GM12878 (cell line): ENCODE measurements around the gene RPP40.

Source experiments
- CBFB ChIP-seq: IDR thresholded peaks from 2 replicates; pipeline ENCODE4 v1.6.1; 2016; ENCODE audit warnings: antibody characterized with exemption, low read depth
- CTCF ChIP-seq, 3 experiments: IDR thresholded peaks in 2 of 3; conservative IDR thresholded peaks in 1 of 3; 2 replicates each; pipeline ENCODE4 v1.5.1; 2011; ENCODE audit warnings: low read depth in 3 of 3, low read length in 3 of 3, mild to moderate bottlenecking in 3 of 3, control low read depth in 2 of 3, moderate library complexity in 2 of 3, inconsistent platforms in 1 of 3, mixed read lengths in 1 of 3; ENCODE audit not compliant: control insufficient read depth in 2 of 3, insufficient read depth in 1 of 3; ENCODE audit errors: extremely low read depth in 1 of 3
- KDM1A ChIP-seq: fragments of 200-600 bp; sonication (generic); IDR thresholded peaks from 2 replicates; pipeline ENCODE4 v1.6.1; 2016; ENCODE audit warnings: borderline replicate concordance
- POLR2A ChIP-seq: IDR thresholded peaks from 2 replicates; pipeline ENCODE4 v1.6.1; 2011; ENCODE audit warnings: low read depth, mild to moderate bottlenecking, low read length
- RELA ChIP-seq: fragments of 450-650 bp; IDR thresholded peaks from 2 replicates; pipeline ENCODE4 v1.8.0; 2014; ENCODE audit warnings: borderline replicate concordance; ENCODE audit not compliant: partially characterized antibody

GRCh38 chr6:4987432-4987831 is 16.4 kb downstream of the RPP40 start:
- TF ChIP-seq CTCF (IDR thresholded peaks at IDR 0.05 in 2 of 3, conservative IDR thresholded peaks at IDR 0.05 in 1 of 3; ENCODE audit: control insufficient read depth in 2 of 3, extremely low read depth in 1 of 3, insufficient read depth in 1 of 3, low read depth in 3 of 3, low read length in 3 of 3) (no peak), KDM1A (no peak), CBFB (no peak), POLR2A (no peak), RELA (no peak)
